Activated CD8-positive, alpha-beta memory T cell treated with anti-CD3 and anti-CD28 coated beads, Interleukin-2, amount 50 U/mL, for 48 hours (primary cell): ENCODE data around the gene AGAP1.

Experiments used
- DNase-seq: peaks from one replicate; pipeline ENCODE4 v3.0.0-alpha.2; 2020

The AGAP1 gene

GRCh38 chr2:235612181-235612950 is 118.5 kb downstream of the AGAP1 start:
- no peak for DNase-seq

- DNase-seq = no peak
Measured at GRCh38 chr2:235613649-235614048, 119.8 kb downstream of the AGAP1 start.

GRCh38 chr2:235614176-235614860 is 120.5 kb downstream of the AGAP1 start:
- no peak for DNase-seq

- no peak for DNase-seq
Measured at GRCh38 chr2:235614900-235615712, 121.3 kb downstream of the AGAP1 start.

GRCh38 chr2:235616885-235617284 is 123.0 kb downstream of the AGAP1 start:
- no peak for DNase-seq

- DNase-seq = no peak
Measured at GRCh38 chr2:235618039-235618438, 124.2 kb downstream of the AGAP1 start.

GRCh38 chr2:235619544-235619943 is 125.7 kb downstream of the AGAP1 start:
- no peak for DNase-seq

- no peak for DNase-seq
Measured at GRCh38 chr2:235621736-235622135, 127.9 kb downstream of the AGAP1 start.

GRCh38 chr2:235623111-235623510 is 129.3 kb downstream of the AGAP1 start:
- no peak for DNase-seq

GRCh38 chr2:235623752-235624151 is 129.9 kb downstream of the AGAP1 start:
- DNase-seq = no peak

- no peak for DNase-seq
Measured at GRCh38 chr2:235626658-235627057, 132.8 kb downstream of the AGAP1 start.

- no peak for DNase-seq
Measured at GRCh38 chr2:235627682-235628081, 133.8 kb downstream of the AGAP1 start.

GRCh38 chr2:235630718-235631296 is 137.0 kb downstream of the AGAP1 start:
- no peak for DNase-seq

- no peak for DNase-seq
Measured at GRCh38 chr2:235634435-235635158, 140.8 kb downstream of the AGAP1 start.

GRCh38 chr2:235636546-235636945 is 142.7 kb downstream of the AGAP1 start:
- DNase-seq = no peak

GRCh38 chr2:235637896-235638295 is 144.1 kb downstream of the AGAP1 start:
- no peak for DNase-seq

GRCh38 chr2:235638541-235639427 is 144.9 kb downstream of the AGAP1 start:
- no peak for DNase-seq

GRCh38 chr2:235639428-235639773 is 145.6 kb downstream of the AGAP1 start:
- DNase-seq = no peak

- no peak for DNase-seq
Measured at GRCh38 chr2:235639885-235640284, 146.0 kb downstream of the AGAP1 start.

- DNase-seq = no peak
Measured at GRCh38 chr2:235640377-235640776, 146.5 kb downstream of the AGAP1 start.

GRCh38 chr2:235640926-235641723 is 147.3 kb downstream of the AGAP1 start:
- DNase-seq = no peak
